Erythroblast (primary cell): Measurements from ENCODE around the gene UBE2E2.

ENCODE experiments used
- GATA1 ChIP-seq: IDR thresholded peaks from 2 replicates; pipeline ENCODE4 v1.6.1; 2011; ENCODE audit warnings: low read depth, mild to moderate bottlenecking, control low read depth, low read length, moderate library complexity
- POLR2A ChIP-seq: IDR thresholded peaks from 2 replicates; pipeline ENCODE4 v1.6.1; 2011; ENCODE audit warnings: mild to moderate bottlenecking, low read length

- TF ChIP-seq POLR2A: no peak
- TF ChIP-seq GATA1: no peak
Observed at GRCh38 chr3:23537101-23537551, 334.0 kb downstream of the UBE2E2 start.
